ENCODE data around the gene ATP8A2. TPM values are rescaled to one million over a fixed set of nuclear protein-coding genes. Genes with fewer than 3 reads are reported as not detected.

The ATP8A2 gene
- total RNA-seq, 1 donor, result 0.72 TPM

DNA sequence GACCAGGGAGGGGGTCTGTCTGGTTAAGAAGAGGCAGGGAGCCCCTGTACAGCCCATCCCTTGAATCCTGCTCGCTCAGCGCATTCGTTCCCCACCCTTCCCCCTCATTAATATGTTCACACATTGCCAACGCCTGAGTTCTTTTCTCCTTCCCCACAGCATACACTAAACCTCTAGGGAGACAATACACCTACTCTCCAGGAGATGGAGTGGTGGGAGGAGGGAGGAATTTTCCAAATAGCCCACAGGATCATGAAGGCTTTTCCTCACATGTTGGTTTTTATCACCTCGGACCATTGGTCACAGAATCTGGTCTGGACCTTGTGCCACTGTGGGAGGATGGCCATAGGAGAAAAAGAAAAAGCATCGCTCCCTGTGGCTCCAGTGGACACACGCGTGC is 385.1 kb downstream of the ATP8A2 start:
- Histone ChIP-seq H3K4me1 (ENCODE audit: insufficient read depth, low read length) (peaks cover 18% of the 10 kb centered on the region), H3K9me3 (ENCODE audit: low read depth, low read length) (no peaks in the 10 kb centered on the region), H2AFZ (ENCODE audit: low read length) (no peak overlapping the region), H3K27me3 (ENCODE audit: insufficient read depth, low read length) (no peaks in the 10 kb centered on the region), H4K20me1 (ENCODE audit: insufficient read depth, low read length) (no peaks in the 10 kb centered on the region), H3K27ac (ENCODE audit: low read depth, low read length) (no peak overlapping the region), H3K4me2 (ENCODE audit: insufficient read depth, low read length) (no peak overlapping the region), H3K4me3 (ENCODE audit: insufficient read depth, low read length) (no peak overlapping the region), H3K79me2 (ENCODE audit: insufficient read depth, low read length) (no peaks in the 10 kb centered on the region), H3K36me3 (ENCODE audit: insufficient read depth, low read length) (no peaks in the 10 kb centered on the region)
- DNase-seq (ENCODE audit: insufficient read length, low spot score, missing footprints), result no peak
- TF ChIP-seq, protein P1, sequence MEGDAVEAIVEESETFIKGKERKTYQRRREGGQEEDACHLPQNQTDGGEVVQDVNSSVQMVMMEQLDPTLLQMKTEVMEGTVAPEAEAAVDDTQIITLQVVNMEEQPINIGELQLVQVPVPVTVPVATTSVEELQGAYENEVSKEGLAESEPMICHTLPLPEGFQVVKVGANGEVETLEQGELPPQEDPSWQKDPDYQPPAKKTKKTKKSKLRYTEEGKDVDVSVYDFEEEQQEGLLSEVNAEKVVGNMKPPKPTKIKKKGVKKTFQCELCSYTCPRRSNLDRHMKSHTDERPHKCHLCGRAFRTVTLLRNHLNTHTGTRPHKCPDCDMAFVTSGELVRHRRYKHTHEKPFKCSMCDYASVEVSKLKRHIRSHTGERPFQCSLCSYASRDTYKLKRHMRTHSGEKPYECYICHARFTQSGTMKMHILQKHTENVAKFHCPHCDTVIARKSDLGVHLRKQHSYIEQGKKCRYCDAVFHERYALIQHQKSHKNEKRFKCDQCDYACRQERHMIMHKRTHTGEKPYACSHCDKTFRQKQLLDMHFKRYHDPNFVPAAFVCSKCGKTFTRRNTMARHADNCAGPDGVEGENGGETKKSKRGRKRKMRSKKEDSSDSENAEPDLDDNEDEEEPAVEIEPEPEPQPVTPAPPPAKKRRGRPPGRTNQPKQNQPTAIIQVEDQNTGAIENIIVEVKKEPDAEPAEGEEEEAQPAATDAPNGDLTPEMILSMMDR (IDR thresholded peaks at IDR 0.05; ENCODE audit: extremely low read depth, low read depth, low read length), result no peak

DNA sequence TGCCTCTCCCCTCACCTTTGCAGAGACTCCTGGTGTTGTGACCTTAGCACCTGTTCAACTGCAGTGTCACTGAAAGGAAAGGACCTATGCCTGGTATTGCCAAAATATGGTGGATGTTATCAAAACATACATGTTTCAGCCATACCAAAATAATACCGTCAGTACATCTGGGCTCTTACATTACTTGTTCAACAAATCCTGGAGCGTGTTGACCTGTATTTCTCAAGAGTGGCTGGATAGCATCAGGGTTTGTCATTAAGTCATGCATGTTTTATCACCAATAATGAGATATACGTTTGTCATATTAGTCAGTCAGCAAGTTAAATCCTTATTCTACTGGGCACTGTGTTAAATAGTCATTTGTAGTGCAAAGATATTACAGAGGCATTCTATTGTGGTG is 389.3 kb downstream of the ATP8A2 start:
- Histone ChIP-seq H3K27ac (ENCODE audit: low read depth, low read length) (no peak overlapping the region), H3K27me3 (ENCODE audit: insufficient read depth, low read length) (peaks cover 3% of the 10 kb centered on the region), H3K9me3 (ENCODE audit: low read depth, low read length) (no peaks in the 10 kb centered on the region), H3K4me2 (ENCODE audit: insufficient read depth, low read length) (no peak overlapping the region), H2AFZ (ENCODE audit: low read length) (no peak overlapping the region), H3K79me2 (ENCODE audit: insufficient read depth, low read length) (no peaks in the 10 kb centered on the region), H3K36me3 (ENCODE audit: insufficient read depth, low read length) (no peaks in the 10 kb centered on the region), H4K20me1 (ENCODE audit: insufficient read depth, low read length) (no peaks in the 10 kb centered on the region), H3K4me3 (ENCODE audit: insufficient read depth, low read length) (no peak overlapping the region), H3K4me1 (ENCODE audit: insufficient read depth, low read length) (no peaks in the 10 kb centered on the region)
- TF ChIP-seq, protein P1 (IDR thresholded peaks at IDR 0.05; ENCODE audit: extremely low read depth, low read depth, low read length), result no peak
- DNase-seq (ENCODE audit: insufficient read length, low spot score, missing footprints), result no peak

DNA sequence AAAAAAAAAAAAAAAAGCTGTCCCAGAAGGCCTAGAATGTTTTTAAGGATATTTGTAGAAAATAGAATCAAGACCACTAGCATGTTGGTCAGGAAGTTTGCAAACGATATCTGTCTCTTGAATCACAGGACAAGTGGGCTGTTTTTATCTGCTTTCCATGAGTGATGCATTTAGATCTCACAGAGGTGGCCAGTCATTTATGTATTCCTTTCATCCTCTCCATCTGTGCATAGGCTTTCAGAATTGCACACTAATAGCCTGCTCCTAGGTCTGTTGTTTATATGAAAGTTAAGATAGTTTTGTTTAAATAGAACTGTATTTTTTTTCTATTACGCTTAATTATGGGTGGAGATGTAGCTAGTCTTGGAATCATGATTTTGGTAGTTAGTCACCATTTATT is 390.5 kb downstream of the ATP8A2 start:
- Histone ChIP-seq H3K36me3 (ENCODE audit: insufficient read depth, low read length) (no peaks in the 10 kb centered on the region), H3K79me2 (ENCODE audit: insufficient read depth, low read length) (no peaks in the 10 kb centered on the region), H3K4me3 (ENCODE audit: insufficient read depth, low read length) (no peak overlapping the region), H4K20me1 (ENCODE audit: insufficient read depth, low read length) (no peaks in the 10 kb centered on the region), H3K4me1 (ENCODE audit: insufficient read depth, low read length) (no peaks in the 10 kb centered on the region), H2AFZ (ENCODE audit: low read length) (no peak overlapping the region), H3K9me3 (ENCODE audit: low read depth, low read length) (no peaks in the 10 kb centered on the region), H3K4me2 (ENCODE audit: insufficient read depth, low read length) (no peak overlapping the region), H3K27ac (ENCODE audit: low read depth, low read length) (no peak overlapping the region), H3K27me3 (ENCODE audit: insufficient read depth, low read length) (peaks cover 3% of the 10 kb centered on the region)
- TF ChIP-seq, protein P1 (IDR thresholded peaks at IDR 0.05; ENCODE audit: extremely low read depth, low read depth, low read length), result no peak
- no peak for DNase-seq (ENCODE audit: insufficient read length, low spot score, missing footprints)

DNA sequence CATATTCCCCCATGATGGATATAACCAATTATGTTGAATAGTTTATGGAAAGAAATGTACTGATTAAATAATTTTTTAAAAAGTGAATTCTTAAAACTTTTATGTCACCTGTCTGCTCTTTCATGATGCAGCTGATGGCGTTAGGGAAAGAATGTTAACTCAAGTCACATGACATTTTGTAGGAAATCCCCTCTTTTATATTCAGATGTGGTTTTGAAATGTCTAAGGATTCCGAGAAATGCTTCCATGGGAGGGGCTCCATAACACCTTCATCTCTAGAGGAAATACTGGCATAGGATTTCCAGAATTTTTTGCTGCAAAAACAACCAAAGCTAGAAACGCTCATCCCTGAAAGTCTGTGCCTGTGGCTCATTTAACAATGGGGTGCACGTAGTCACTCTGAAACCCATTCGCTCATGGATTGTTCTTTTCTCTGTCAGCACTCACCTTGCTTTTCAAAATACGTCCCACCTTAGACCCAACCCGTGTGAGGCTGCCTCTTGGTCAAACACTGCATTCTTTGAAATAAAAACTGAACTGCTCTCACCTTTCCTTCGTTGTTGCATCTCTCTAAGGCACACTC is 391.1 kb downstream of the ATP8A2 start:
- H3K4me2 ChIP-seq (ENCODE audit: insufficient read depth, low read length), result no peak overlapping the region
- no peak overlapping the region for H2AFZ ChIP-seq (ENCODE audit: low read length)
- DNase-seq (ENCODE audit: insufficient read length, low spot score, missing footprints), result no peak
- peaks cover 3% of the 10 kb centered on the region for H3K27me3 ChIP-seq (ENCODE audit: insufficient read depth, low read length)
- no peaks in the 10 kb centered on the region for H3K4me1 ChIP-seq (ENCODE audit: insufficient read depth, low read length)
- no peak overlapping the region for H3K4me3 ChIP-seq (ENCODE audit: insufficient read depth, low read length)
- no peaks in the 10 kb centered on the region for H3K36me3 ChIP-seq (ENCODE audit: insufficient read depth, low read length)
- TF ChIP-seq, protein P1 (IDR thresholded peaks at IDR 0.05; ENCODE audit: extremely low read depth, low read depth, low read length), result no peak
- no peaks in the 10 kb centered on the region for H3K9me3 ChIP-seq (ENCODE audit: low read depth, low read length)
- H3K79me2 ChIP-seq (ENCODE audit: insufficient read depth, low read length), result no peaks in the 10 kb centered on the region
- no peak overlapping the region for H3K27ac ChIP-seq (ENCODE audit: low read depth, low read length)
- no peaks in the 10 kb centered on the region for H4K20me1 ChIP-seq (ENCODE audit: insufficient read depth, low read length)

Measured in osteoblast (primary cell).